ENCODE measurements around the gene SMTN.

DNA sequence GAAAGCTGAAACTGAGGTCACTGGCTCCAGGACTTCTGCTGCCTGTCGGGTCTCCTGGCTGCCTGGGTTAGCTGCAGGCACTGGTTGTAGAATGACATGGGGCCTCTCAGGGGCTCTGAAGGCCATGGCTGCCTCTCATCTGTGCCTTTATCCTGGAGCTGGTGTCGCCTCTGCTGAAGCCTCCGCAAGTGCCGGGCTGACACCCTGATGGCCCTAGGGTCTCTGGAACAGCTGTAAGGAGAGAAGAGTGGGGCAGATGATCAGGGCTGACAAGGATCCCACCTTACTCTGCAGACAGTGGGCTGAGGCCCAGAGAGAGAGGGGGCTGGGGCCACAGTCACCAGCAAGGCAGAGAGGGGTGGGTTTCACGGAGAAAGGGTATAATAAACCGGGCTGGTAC is 54.6 kb downstream of the SMTN start:
- TF ChIP-seq YBX1 (IDR thresholded peaks at IDR 0.05) (no peak), POLR2A (IDR thresholded peaks at IDR 0.05; ENCODE audit: low read depth, low read length) (no peak), EZH2 (IDR thresholded peaks at IDR 0.05; ENCODE audit: borderline replicate concordance, control insufficient read depth, low read depth, low read length) (no peak), NBN (IDR thresholded peaks at IDR 0.05) (no peak), POLR2AphosphoS2 (IDR thresholded peaks at IDR 0.05; ENCODE audit: low read depth, low read length) (no peak)
- TF ChIP-seq, protein P1, sequence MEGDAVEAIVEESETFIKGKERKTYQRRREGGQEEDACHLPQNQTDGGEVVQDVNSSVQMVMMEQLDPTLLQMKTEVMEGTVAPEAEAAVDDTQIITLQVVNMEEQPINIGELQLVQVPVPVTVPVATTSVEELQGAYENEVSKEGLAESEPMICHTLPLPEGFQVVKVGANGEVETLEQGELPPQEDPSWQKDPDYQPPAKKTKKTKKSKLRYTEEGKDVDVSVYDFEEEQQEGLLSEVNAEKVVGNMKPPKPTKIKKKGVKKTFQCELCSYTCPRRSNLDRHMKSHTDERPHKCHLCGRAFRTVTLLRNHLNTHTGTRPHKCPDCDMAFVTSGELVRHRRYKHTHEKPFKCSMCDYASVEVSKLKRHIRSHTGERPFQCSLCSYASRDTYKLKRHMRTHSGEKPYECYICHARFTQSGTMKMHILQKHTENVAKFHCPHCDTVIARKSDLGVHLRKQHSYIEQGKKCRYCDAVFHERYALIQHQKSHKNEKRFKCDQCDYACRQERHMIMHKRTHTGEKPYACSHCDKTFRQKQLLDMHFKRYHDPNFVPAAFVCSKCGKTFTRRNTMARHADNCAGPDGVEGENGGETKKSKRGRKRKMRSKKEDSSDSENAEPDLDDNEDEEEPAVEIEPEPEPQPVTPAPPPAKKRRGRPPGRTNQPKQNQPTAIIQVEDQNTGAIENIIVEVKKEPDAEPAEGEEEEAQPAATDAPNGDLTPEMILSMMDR (IDR thresholded peaks at IDR 0.05 in 2 of 3, conservative IDR thresholded peaks at IDR 0.05 in 1 of 3; ENCODE audit: control insufficient read depth in 2 of 3, extremely low read depth in 1 of 3, insufficient read depth in 1 of 3, low read depth in 3 of 3, low read length in 3 of 3), result no peak
